Measurements from ENCODE around the gene BCL2. TPM values are rescaled to one million over a fixed set of nuclear protein-coding genes. Genes with fewer than 3 reads are reported as not detected.
"Not testable (repeated sequence)": the region's sequence is repeated elsewhere in the genome, so short reads cannot be mapped to it uniquely, and the experiment has no call there.

BCL2 gene
- total RNA-seq, 1 donor from 2014 or later = 81.3 TPM

GRCh38 chr18:63245600-63245999 lies 74.0 kb downstream of the BCL2 start:
- Mint-ChIP-seq H3K27ac (no peak overlapping the region), H3K9me3 (peaks cover 9% of the 10 kb centered on the region), H3K4me1 (peaks cover 39% of the 10 kb centered on the region), H3K27me3 (no peaks in the 10 kb centered on the region), H3K4me3 (no peak overlapping the region), H3K36me3 (ENCODE audit: low read depth) (peaks cover 76% of the 10 kb centered on the region)
- intact Hi-C loops (cut with micrococcal nuclease) = no loop called here
- no peak for DNase-seq

GRCh38 chr18:63244607-63245006 lies 75.0 kb downstream of the BCL2 start:
- intact Hi-C loops (cut with micrococcal nuclease) = no loop called here
- no peak overlapping the region for H3K27ac Mint-ChIP-seq
- no peak overlapping the region for H3K4me3 Mint-ChIP-seq
- H3K4me1 Mint-ChIP-seq = peaks cover 31% of the 10 kb centered on the region
- H3K36me3 Mint-ChIP-seq (ENCODE audit: low read depth) = peaks cover 74% of the 10 kb centered on the region
- peaks cover 9% of the 10 kb centered on the region for H3K9me3 Mint-ChIP-seq
- no peaks in the 10 kb centered on the region for H3K27me3 Mint-ChIP-seq
- no peak for DNase-seq

GRCh38 chr18:63241760-63242159 lies 77.8 kb downstream of the BCL2 start:
- Mint-ChIP-seq H3K36me3 (ENCODE audit: low read depth) (peaks cover 76% of the 10 kb centered on the region), H3K27ac (no peak overlapping the region), H3K4me1 (peaks cover 40% of the 10 kb centered on the region), H3K9me3 (peaks cover 3% of the 10 kb centered on the region), H3K4me3 (no peak overlapping the region), H3K27me3 (no peaks in the 10 kb centered on the region)
- intact Hi-C loops (cut with micrococcal nuclease) = no loop called here
- no peak for DNase-seq

- intact Hi-C loops (cut with micrococcal nuclease) = no loop called here
- peaks cover 40% of the 10 kb centered on the region for H3K4me1 Mint-ChIP-seq
- H3K36me3 Mint-ChIP-seq (ENCODE audit: low read depth) = peaks cover 76% of the 10 kb centered on the region
- H3K27ac Mint-ChIP-seq = peak overlapping the region; percentile 34
- H3K4me3 Mint-ChIP-seq = no peak overlapping the region
- peaks cover under 1% of the 10 kb centered on the region for H3K9me3 Mint-ChIP-seq
- DNase-seq = no peak
- no peaks in the 10 kb centered on the region for H3K27me3 Mint-ChIP-seq
Measured at GRCh38 chr18:63241317-63241712, 78.3 kb downstream of the BCL2 start.

GRCh38 chr18:63240531-63241316 lies 78.8 kb downstream of the BCL2 start:
- DNase-seq = no peak
- Mint-ChIP-seq H3K36me3 (ENCODE audit: low read depth) (peaks cover 76% of the 10 kb centered on the region), H3K9me3 (peaks cover 3% of the 10 kb centered on the region), H3K27me3 (no peaks in the 10 kb centered on the region), H3K27ac (no peak overlapping the region), H3K4me3 (no peak overlapping the region), H3K4me1 (peaks cover 46% of the 10 kb centered on the region)
- intact Hi-C loops (cut with micrococcal nuclease) = no loop called here

- DNase-seq = no peak
- H3K4me1 Mint-ChIP-seq = peaks cover 51% of the 10 kb centered on the region
- H3K27me3 Mint-ChIP-seq = no peaks in the 10 kb centered on the region
- H3K27ac Mint-ChIP-seq = no peak overlapping the region
- H3K4me3 Mint-ChIP-seq = no peak overlapping the region
- H3K9me3 Mint-ChIP-seq = peaks cover 10% of the 10 kb centered on the region
- peaks cover 76% of the 10 kb centered on the region for H3K36me3 Mint-ChIP-seq (ENCODE audit: low read depth)
- intact Hi-C loops (cut with micrococcal nuclease) = no loop called here
Measured at GRCh38 chr18:63238693-63239075, 80.9 kb downstream of the BCL2 start.

- intact Hi-C loops (cut with micrococcal nuclease) = no loop called here
- H3K27ac Mint-ChIP-seq = peak overlapping the region; percentile 17
- peaks cover 10% of the 10 kb centered on the region for H3K9me3 Mint-ChIP-seq
- peaks cover 53% of the 10 kb centered on the region for H3K4me1 Mint-ChIP-seq
- no peak for DNase-seq
- peaks cover 74% of the 10 kb centered on the region for H3K36me3 Mint-ChIP-seq (ENCODE audit: low read depth)
- no peak overlapping the region for H3K4me3 Mint-ChIP-seq
- no peaks in the 10 kb centered on the region for H3K27me3 Mint-ChIP-seq
Measured at GRCh38 chr18:63237881-63238692, 81.5 kb downstream of the BCL2 start.

GRCh38 chr18:63236921-63237846 lies 82.4 kb downstream of the BCL2 start:
- Mint-ChIP-seq H3K27me3 (no peaks in the 10 kb centered on the region), H3K36me3 (ENCODE audit: low read depth) (peaks cover 73% of the 10 kb centered on the region), H3K27ac (peak overlapping the region; percentile 92), H3K4me1 (peaks cover 57% of the 10 kb centered on the region), H3K9me3 (peaks cover 10% of the 10 kb centered on the region), H3K4me3 (peak overlapping the region; percentile 17)
- intact Hi-C loops (cut with micrococcal nuclease) = no loop called here
- DNase-seq = no peak

GRCh38 chr18:63236406-63236805 lies 83.2 kb downstream of the BCL2 start:
- Mint-ChIP-seq H3K36me3 (ENCODE audit: low read depth) (peaks cover 71% of the 10 kb centered on the region), H3K9me3 (peaks cover 10% of the 10 kb centered on the region), H3K27ac (peak overlapping the region; percentile 92), H3K4me1 (peaks cover 63% of the 10 kb centered on the region), H3K27me3 (no peaks in the 10 kb centered on the region), H3K4me3 (peak overlapping the region; percentile 17)
- DNase-seq = no peak
- intact Hi-C loops (cut with micrococcal nuclease) = no loop called here

GRCh38 chr18:63235920-63236319 lies 83.6 kb downstream of the BCL2 start:
- H3K36me3 Mint-ChIP-seq (ENCODE audit: low read depth) = peaks cover 71% of the 10 kb centered on the region
- H3K27me3 Mint-ChIP-seq, DNase-seq, H3K9me3 Mint-ChIP-seq: not testable (repeated sequence)
- peaks cover 67% of the 10 kb centered on the region for H3K4me1 Mint-ChIP-seq
- peak overlapping the region; percentile 92 for H3K27ac Mint-ChIP-seq
- peak overlapping the region; percentile 60 for H3K4me3 Mint-ChIP-seq
- intact Hi-C loops (cut with micrococcal nuclease) = loop anchor here (1.0 to 2.0 kb wide), 5 partner anchors 17 to 75 kb away; no protein-coding TSS in a partner anchor

- DNase-seq = no peak
- H3K4me3 Mint-ChIP-seq = peak overlapping the region; percentile 65
- no peaks in the 10 kb centered on the region for H3K27me3 Mint-ChIP-seq
- peak overlapping the region; percentile 91 for H3K27ac Mint-ChIP-seq
- H3K4me1 Mint-ChIP-seq = peaks cover 70% of the 10 kb centered on the region
- H3K36me3 Mint-ChIP-seq (ENCODE audit: low read depth) = peaks cover 68% of the 10 kb centered on the region
- peaks cover 10% of the 10 kb centered on the region for H3K9me3 Mint-ChIP-seq
- intact Hi-C loops (cut with micrococcal nuclease) = loop anchor here (1.0 to 2.0 kb wide), 5 partner anchors 18 to 74 kb away; no protein-coding TSS in a partner anchor
Measured at GRCh38 chr18:63234841-63235240, 84.7 kb downstream of the BCL2 start.

GRCh38 chr18:63234432-63234831 lies 85.1 kb downstream of the BCL2 start:
- intact Hi-C loops (cut with micrococcal nuclease) = loop anchor here (2.0 kb wide), 2 partner anchors 18 to 68 kb away; no protein-coding TSS in a partner anchor
- DNase-seq = no peak
- no peaks in the 10 kb centered on the region for H3K27me3 Mint-ChIP-seq
- H3K27ac Mint-ChIP-seq = peak overlapping the region; percentile 91
- peaks cover 74% of the 10 kb centered on the region for H3K4me1 Mint-ChIP-seq
- H3K4me3 Mint-ChIP-seq = peak overlapping the region; percentile 65
- H3K9me3 Mint-ChIP-seq = peaks cover 10% of the 10 kb centered on the region
- H3K36me3 Mint-ChIP-seq (ENCODE audit: low read depth) = peaks cover 72% of the 10 kb centered on the region

GRCh38 chr18:63233334-63233733 lies 86.2 kb downstream of the BCL2 start:
- Mint-ChIP-seq H3K27me3 (no peaks in the 10 kb centered on the region), H3K4me3 (peak overlapping the region; percentile 42), H3K36me3 (ENCODE audit: low read depth) (peaks cover 67% of the 10 kb centered on the region), H3K4me1 (peaks cover 73% of the 10 kb centered on the region), H3K27ac (peak overlapping the region; percentile 68), H3K9me3 (peaks cover 10% of the 10 kb centered on the region)
- intact Hi-C loops (cut with micrococcal nuclease) = loop anchor here (1.0 kb wide), 1 partner anchor 9 kb away; no protein-coding TSS in a partner anchor
- no peak for DNase-seq

Measured in activated CD4-positive, alpha-beta T cell treated with anti-CD3 and anti-CD28 coated beads, Interleukin-2, amount 10 ng/mL, durations not matched to agents 24 days and 14 days (primary cell).